H9 (cell line): ENCODE measurements around the gene LRMDA. TPM values are rescaled to one million over a fixed set of nuclear protein-coding genes. Genes with fewer than 3 reads are reported as not detected.

ENCODE experiments used
- DNase-seq: peaks from one replicate; pipeline ENCODE4 v3.0.0-alpha.2; 2017
- H2AFZ ChIP-seq: one replicate; pipeline ENCODE4 v1.6.1; 2013; ENCODE audit warnings: mild to moderate bottlenecking, low read length, control low read depth, moderate library complexity
- H2AK5ac ChIP-seq: 2 replicates; pipeline ENCODE4 v1.6.1; 2013; ENCODE audit warnings: low read length, control low read depth, mixed read lengths; ENCODE audit not compliant: insufficient read length
- H2BK120ac ChIP-seq: one replicate; pipeline ENCODE4 v1.6.1; 2013; ENCODE audit warnings: low read depth, mild to moderate bottlenecking, low read length, control low read depth, inconsistent platforms; ENCODE audit not compliant: poor library complexity, severe bottlenecking
- H2BK12ac ChIP-seq: 2 replicates; pipeline ENCODE4 v1.6.1; 2013; ENCODE audit warnings: low read length, control low read depth, mixed read lengths, low read depth; ENCODE audit not compliant: insufficient read length
- H2BK15ac ChIP-seq: 2 replicates; pipeline ENCODE4 v1.6.1; 2013; ENCODE audit warnings: low read depth, low read length, control low read depth
- H2BK20ac ChIP-seq: one replicate; pipeline ENCODE4 v1.6.1; 2013; ENCODE audit warnings: low read depth, mild to moderate bottlenecking, low read length, control low read depth, inconsistent platforms; ENCODE audit not compliant: poor library complexity, severe bottlenecking
- H2BK5ac ChIP-seq: 2 replicates; pipeline ENCODE4 v1.6.1; 2013; ENCODE audit warnings: low read length, control low read depth, mixed read lengths; ENCODE audit not compliant: insufficient read length
- H3K14ac ChIP-seq: 2 replicates; pipeline ENCODE4 v1.6.1; 2013; ENCODE audit warnings: low read length, control low read depth; ENCODE audit not compliant: insufficient read depth
- H3K18ac ChIP-seq: 2 replicates; pipeline ENCODE4 v1.6.1; 2013; ENCODE audit warnings: low read depth, mild to moderate bottlenecking, mixed read lengths, low read length, control low read depth; ENCODE audit not compliant: insufficient read length
- H3K23ac ChIP-seq: 2 replicates; pipeline ENCODE4 v1.6.1; 2013; ENCODE audit warnings: low read length, control low read depth, mixed read lengths, low read depth; ENCODE audit not compliant: insufficient read length
- H3K23me2 ChIP-seq: 2 replicates; pipeline ENCODE4 v1.6.1; 2013; ENCODE audit warnings: low read depth, mild to moderate bottlenecking, mixed read lengths, low read length, control low read depth; ENCODE audit not compliant: insufficient read length, poor library complexity, severe bottlenecking
- H3K27ac ChIP-seq: 2 replicates; pipeline ENCODE4 v1.5.1; 2013; ENCODE audit warnings: low read length, control low read depth, mixed read lengths, low read depth; ENCODE audit not compliant: insufficient read length
- H3K27me3 ChIP-seq: 2 replicates; pipeline ENCODE4 v1.6.1; 2013; ENCODE audit warnings: low read length, control low read depth, inconsistent platforms; ENCODE audit not compliant: insufficient read depth
- H3K4ac ChIP-seq: 2 replicates; pipeline ENCODE4 v1.6.1; 2013; ENCODE audit warnings: low read depth, mild to moderate bottlenecking, control low read depth, inconsistent platforms, low read length, moderate library complexity
- H3K4me1 ChIP-seq: 2 replicates; pipeline ENCODE4 v1.6.1; 2013; ENCODE audit warnings: low read length, control low read depth, inconsistent platforms; ENCODE audit not compliant: insufficient read depth
- H3K4me2 ChIP-seq: 2 replicates; pipeline ENCODE4 v1.6.1; 2013; ENCODE audit warnings: low read length, control low read depth, mixed read lengths; ENCODE audit not compliant: insufficient read length, insufficient read depth
- H3K56ac ChIP-seq: 2 replicates; pipeline ENCODE4 v1.6.1; 2013; ENCODE audit warnings: low read depth, mild to moderate bottlenecking, mixed read lengths, low read length, control low read depth; ENCODE audit not compliant: insufficient read length
- H3K79me1 ChIP-seq: 2 replicates; pipeline ENCODE4 v1.6.1; 2013; ENCODE audit warnings: low read depth, mild to moderate bottlenecking, moderate library complexity, low read length, control low read depth, inconsistent platforms; ENCODE audit not compliant: insufficient read depth, poor library complexity, severe bottlenecking
- H3K79me2 ChIP-seq: 2 replicates; pipeline ENCODE4 v1.6.1; 2013; ENCODE audit warnings: low read length, control low read depth, inconsistent platforms; ENCODE audit not compliant: insufficient read depth
- H3K9ac ChIP-seq: 2 replicates; pipeline ENCODE4 v1.6.1; 2013; ENCODE audit warnings: low read length, control low read depth, mixed read lengths; ENCODE audit not compliant: insufficient read length; ENCODE audit errors: extremely low read depth
- H3K9me3 ChIP-seq: one replicate; pipeline ENCODE4 v1.6.1; 2013; ENCODE audit warnings: low read depth, low read length, inconsistent platforms; ENCODE audit not compliant: control insufficient read depth
- H3T11ph ChIP-seq: one replicate; pipeline ENCODE4 v1.6.1; 2013; ENCODE audit warnings: mild to moderate bottlenecking, low read length, control low read depth, inconsistent platforms
- H4K20me1 ChIP-seq: one replicate; pipeline ENCODE4 v1.6.1; 2013; ENCODE audit not compliant: control insufficient read depth, insufficient read length, insufficient read depth
- H4K5ac ChIP-seq: 2 replicates; pipeline ENCODE4 v1.6.1; 2013; ENCODE audit warnings: low read depth, mild to moderate bottlenecking, mixed read lengths, low read length, control low read depth; ENCODE audit not compliant: insufficient read length
- H4K8ac ChIP-seq: replicated peaks from 2 replicates; pipeline ENCODE4 v1.6.1; 2013; ENCODE audit warnings: low read length, control low read depth, mixed read lengths, low read depth; ENCODE audit not compliant: insufficient read length
- H4K91ac ChIP-seq: 2 replicates; pipeline ENCODE4 v1.6.1; 2013; ENCODE audit warnings: low read depth, mild to moderate bottlenecking, moderate library complexity, mixed read lengths, low read length, control low read depth; ENCODE audit not compliant: insufficient read length
- H3K27ac Mint-ChIP-seq, 3 experiments: 2 replicates in 2 of 3; 3 replicates in 1 of 3; pipeline ENCODE4 v1.8.0; 2020 to 2021; ENCODE audit warnings: mixed read lengths in 3 of 3, mild to moderate bottlenecking in 1 of 3, moderate library complexity in 1 of 3
- H3K27me3 Mint-ChIP-seq: 2 replicates; pipeline ENCODE4 v1.8.0; 2021; ENCODE audit warnings: low read depth, mild to moderate bottlenecking, moderate library complexity, mixed read lengths
- H3K36me3 Mint-ChIP-seq, 3 experiments: 2 replicates in 2 of 3; 3 replicates in 1 of 3; pipeline ENCODE4 v1.8.0; 2020 to 2021; ENCODE audit warnings: low read depth in 3 of 3, mixed read lengths in 3 of 3; ENCODE audit not compliant: insufficient read depth in 1 of 3
- H3K4me1 Mint-ChIP-seq, 2 experiments: 2 replicates each; pipeline ENCODE4 v1.8.0; 2020; ENCODE audit warnings: mixed read lengths in 2 of 2
- H3K4me3 Mint-ChIP-seq, 2 experiments: 2 replicates in 1 of 2; 3 replicates in 1 of 2; pipeline ENCODE4 v1.8.0; 2020 to 2021; ENCODE audit warnings: mild to moderate bottlenecking in 2 of 2, mixed read lengths in 2 of 2, moderate library complexity in 1 of 2
- H3K9me3 Mint-ChIP-seq, 2 experiments: 2 replicates in 1 of 2; 3 replicates in 1 of 2; pipeline ENCODE4 v1.8.0; 2020; ENCODE audit warnings: mild to moderate bottlenecking in 2 of 2, mixed read lengths in 2 of 2, moderate library complexity in 1 of 2
- CTCF ChIP-seq: fragments of 200-600 bp; sonication (generic); conservative IDR thresholded peaks from 3 replicates; pipeline ENCODE4 v1.8.0; 2021; ENCODE audit warnings: antibody characterized with exemption, mild to moderate bottlenecking
- WGBS: extraction: QIAGEN DNeasy Blood & Tissue Kit; methylation state at CpG from one replicate; pipeline ENCODE4 v1.1.7; 2013; ENCODE audit warnings: missing lambda C conversion rate, low lambda C conversion rate, mixed read lengths; ENCODE audit not compliant: insufficient read length; ENCODE audit errors: extremely low coverage; 5-methylcytosine and 5-hydroxymethylcytosine counted together
- total RNA-seq: library from RNA; stranded (reverse); gene quantifications from 2 replicates; pipeline ENCODE4 v1.2.1, GENCODE V29; 2021

LRMDA gene
- total RNA-seq, 1 experiment from 2014 or later, result 1.8 TPM

GRCh38 chr10:76185471-76186301, 754.3 kb downstream of the LRMDA start:
- Histone ChIP-seq H4K8ac (no peak overlapping the region), H3K27ac (no peak overlapping the region), H2AK5ac (no peak overlapping the region), H3K4me1 (no peaks in the 10 kb centered on the region), H2AFZ (no peak overlapping the region), H2BK120ac (no peak overlapping the region), H3K79me1 (no peaks in the 10 kb centered on the region), H3K9ac (no peak overlapping the region), H3K23me2 (no peaks in the 10 kb centered on the region), H2BK20ac (no peak overlapping the region), H3K18ac (no peak overlapping the region), H4K91ac (no peak overlapping the region), H4K5ac (no peak overlapping the region), H3K23ac (no peak overlapping the region), H4K20me1 (no peaks in the 10 kb centered on the region), H3K79me2 (no peaks in the 10 kb centered on the region), H2BK12ac (no peak overlapping the region), H3K4ac (no peak overlapping the region), H2BK5ac (no peak overlapping the region), H3K27me3 (no peaks in the 10 kb centered on the region), H3K14ac (no peak overlapping the region), H3T11ph (no peak overlapping the region), H3K9me3 (no peaks in the 10 kb centered on the region), H3K4me2 (no peak overlapping the region), H2BK15ac (no peak overlapping the region), H3K56ac (no peak overlapping the region)
- Mint-ChIP-seq H3K36me3 (no peaks in the 10 kb centered on the region; a peak in 1 of 7 replicates), H3K27me3 (peaks cover 6% of the 10 kb centered on the region), H3K9me3 (no peaks in the 10 kb centered on the region), H3K27ac (no peak overlapping the region), H3K4me3 (no peak overlapping the region), H3K4me1 (peaks cover 0 to 6% of the 10 kb centered on the region in 2 experiments; a peak in 3 of 4 replicates)
- no CpG with 5 or more reads among the region's 10 CpGs for WGBS
- TF ChIP-seq CTCF, result no peak
- no peak for DNase-seq
